Lower leg skin (tissue), 3 donors: ENCODE data around the gene UBAP1L.

ENCODE experiments used
- CTCF ChIP-seq, 3 donors: fragments of 450-650 bp; IDR thresholded peaks; one replicate each; pipeline ENCODE4 v1.5.1; 2016; ENCODE audit warnings: antibody characterized with exemption in 3 of 3, mild to moderate bottlenecking in 3 of 3, moderate library complexity in 2 of 3
- POLR2A ChIP-seq, 2 donors: fragments of 450-650 bp; IDR thresholded peaks; one replicate each; pipeline ENCODE4 v1.6.1; 2016 to 2017; ENCODE audit warnings: antibody characterized with exemption in 2 of 2, mild to moderate bottlenecking in 1 of 2, moderate library complexity in 1 of 2

GRCh38 chr15:65077291-65077980 lies 37.6 kb downstream of the UBAP1L start:
- TF ChIP-seq CTCF (IDR thresholded peaks at IDR 0.05) = no peak
- no peak for TF ChIP-seq POLR2A (IDR thresholded peaks at IDR 0.05)
